Liver (tissue), 9 donors: ENCODE measurements around the gene GGT6. TPM values are rescaled to one million over a fixed set of nuclear protein-coding genes. Genes with fewer than 3 reads are reported as not detected.

Experiments used
- DNase-seq: peaks from one replicate; pipeline ENCODE4 v3.0.0-alpha.2; 2017; ENCODE audit warnings: low spot score
- H3K27ac ChIP-seq, 2 donors: one replicate each; pipeline ENCODE4 v1.7.0; 2013; ENCODE audit warnings: inconsistent platforms in 2 of 2, low read length in 2 of 2, control low read depth in 1 of 2, low read depth in 1 of 2, mild to moderate bottlenecking in 1 of 2
- H3K27me3 ChIP-seq, 4 donors: one replicate each; pipeline versions ENCODE4 v1.6.1 to v1.7.0; 2013; ENCODE audit warnings: low read length in 3 of 4, inconsistent platforms in 1 of 4, mild to moderate bottlenecking in 1 of 4, moderate library complexity in 1 of 4; ENCODE audit not compliant: control insufficient read depth in 4 of 4, insufficient read depth in 4 of 4
- H3K36me3 ChIP-seq, 4 donors: one replicate each; pipeline versions ENCODE4 v1.6.1 to v1.7.0; 2013; ENCODE audit warnings: low read length in 3 of 4, mild to moderate bottlenecking in 3 of 4, low read depth in 1 of 4, moderate library complexity in 1 of 4; ENCODE audit not compliant: control insufficient read depth in 4 of 4, insufficient read depth in 3 of 4
- H3K4me1 ChIP-seq, 4 donors: one replicate each; pipeline versions ENCODE4 v1.6.1 to v1.7.0; 2013; ENCODE audit warnings: low read length in 3 of 4, mild to moderate bottlenecking in 3 of 4, moderate library complexity in 1 of 4; ENCODE audit not compliant: control insufficient read depth in 4 of 4, insufficient read depth in 4 of 4
- H3K4me3 ChIP-seq, 3 donors: one replicate each; pipeline versions ENCODE4 v1.6.1 to v1.7.0; 2013; ENCODE audit warnings: low read length in 3 of 3, control low read depth in 1 of 3, low read depth in 1 of 3, mild to moderate bottlenecking in 1 of 3
- H3K9ac ChIP-seq, 2 donors: one replicate each; pipeline ENCODE4 v1.7.0; 2013; ENCODE audit warnings: low read length in 2 of 2, mild to moderate bottlenecking in 2 of 2, moderate library complexity in 2 of 2, control low read depth in 1 of 2, low read depth in 1 of 2
- H3K9me3 ChIP-seq, 4 donors: one replicate each; pipeline versions ENCODE4 v1.6.1 to v1.7.0; 2013; ENCODE audit warnings: low read length in 3 of 4; ENCODE audit not compliant: control insufficient read depth in 4 of 4
- FOXA1 ChIP-seq: IDR thresholded peaks from 2 replicates; pipeline ENCODE4 v1.6.1; 2016; ENCODE audit warnings: antibody characterized with exemption
- FOXA2 ChIP-seq: IDR thresholded peaks from 2 replicates; pipeline ENCODE4 v1.6.1; 2016; ENCODE audit warnings: antibody characterized with exemption
- GABPA ChIP-seq, 2 donors: IDR thresholded peaks in 1 of 2; conservative IDR thresholded peaks in 1 of 2; 2 replicates each; pipeline ENCODE4 v1.6.1; 2016; ENCODE audit warnings: antibody characterized with exemption in 2 of 2, mild to moderate bottlenecking in 1 of 2, moderate library complexity in 1 of 2
- HNF4A ChIP-seq, 2 donors: conservative IDR thresholded peaks; 2 replicates each; pipeline ENCODE4 v1.6.1; 2016; ENCODE audit warnings: antibody characterized with exemption in 2 of 2, mild to moderate bottlenecking in 2 of 2
- HNF4G ChIP-seq: IDR thresholded peaks from 2 replicates; pipeline ENCODE4 v1.6.1; 2016; ENCODE audit warnings: antibody characterized with exemption
- JUND ChIP-seq, 2 donors: IDR thresholded peaks; 2 replicates each; pipeline ENCODE4 v1.6.1; 2016; ENCODE audit warnings: antibody characterized with exemption in 2 of 2
- NR2F2 ChIP-seq: IDR thresholded peaks from 2 replicates; pipeline ENCODE4 v1.6.1; 2016; ENCODE audit warnings: antibody characterized with exemption
- RAD21 ChIP-seq, 2 donors: IDR thresholded peaks; 2 replicates each; pipeline ENCODE4 v1.6.1; 2016; ENCODE audit warnings: antibody characterized with exemption in 2 of 2, mild to moderate bottlenecking in 2 of 2
- SP1 ChIP-seq: IDR thresholded peaks from 2 replicates; pipeline ENCODE4 v1.6.1; 2018; ENCODE audit warnings: antibody characterized with exemption, mild to moderate bottlenecking
- TAF1 ChIP-seq: conservative IDR thresholded peaks from 2 replicates; pipeline ENCODE4 v1.6.1; 2016; ENCODE audit warnings: antibody characterized with exemption, mild to moderate bottlenecking
- YY1 ChIP-seq: IDR thresholded peaks from 2 replicates; pipeline ENCODE4 v1.6.1; 2016; ENCODE audit warnings: antibody characterized with exemption, mild to moderate bottlenecking
- WGBS: extraction: QIAGEN DNeasy Blood & Tissue Kit; methylation state at CpG from one replicate; pipeline ENCODE4 v1.1.7; 2013; 5-methylcytosine and 5-hydroxymethylcytosine counted together
- polyA plus RNA-seq, 2 donors: library from polyadenylated mRNA; stranded (reverse) in 1 of 2; unstranded in 1 of 2; fragments of 200-250 nt in 1 of 2; fragments of >200 nt in 1 of 2; fragmentation: Nextera tagmentation in 1 of 2; extraction: Ambion mirVana in 1 of 2; gene quantifications; one replicate each; pipeline versions ENCODE4 v1.2.1 to v1.2.3, GENCODE V29; 2013 to 2015
- total RNA-seq, 2 donors: library from RNA; depleted of rRNA; stranded (reverse); fragments of >200 nt; gene quantifications; one replicate each; pipeline ENCODE4 v1.2.3, GENCODE V29; 2014
- TF ChIP-seq, protein P1 (sequence below): fragments of 150-350 bp; IDR thresholded peaks from 2 replicates; pipeline ENCODE4 v1.5.1; 2017; ENCODE audit warnings: improper control_type of control experiment, low read depth, low read length; ENCODE audit not compliant: missing input control
- TF ChIP-seq, protein P2 (sequence below): IDR thresholded peaks from 2 replicates; pipeline ENCODE4 v1.6.1; 2016; ENCODE audit warnings: antibody characterized with exemption
- TF ChIP-seq, protein P3 (sequence below): IDR thresholded peaks from 2 replicates; pipeline ENCODE4 v1.6.1; 2016; ENCODE audit warnings: antibody characterized with exemption
- TF ChIP-seq, protein P4 (sequence below): IDR thresholded peaks from 2 replicates; pipeline ENCODE4 v1.6.1; 2016; ENCODE audit warnings: antibody characterized with exemption
- donor health status: healthy.
- donor health status: healthy.
- donor health status: healthy.
- donor health status: healthy.
- donor health status: healthy.

GGT6 gene
- total and polyA plus RNA-seq, 4 donors: 0.19 to 1.1 (median 0.53) TPM

DNA sequence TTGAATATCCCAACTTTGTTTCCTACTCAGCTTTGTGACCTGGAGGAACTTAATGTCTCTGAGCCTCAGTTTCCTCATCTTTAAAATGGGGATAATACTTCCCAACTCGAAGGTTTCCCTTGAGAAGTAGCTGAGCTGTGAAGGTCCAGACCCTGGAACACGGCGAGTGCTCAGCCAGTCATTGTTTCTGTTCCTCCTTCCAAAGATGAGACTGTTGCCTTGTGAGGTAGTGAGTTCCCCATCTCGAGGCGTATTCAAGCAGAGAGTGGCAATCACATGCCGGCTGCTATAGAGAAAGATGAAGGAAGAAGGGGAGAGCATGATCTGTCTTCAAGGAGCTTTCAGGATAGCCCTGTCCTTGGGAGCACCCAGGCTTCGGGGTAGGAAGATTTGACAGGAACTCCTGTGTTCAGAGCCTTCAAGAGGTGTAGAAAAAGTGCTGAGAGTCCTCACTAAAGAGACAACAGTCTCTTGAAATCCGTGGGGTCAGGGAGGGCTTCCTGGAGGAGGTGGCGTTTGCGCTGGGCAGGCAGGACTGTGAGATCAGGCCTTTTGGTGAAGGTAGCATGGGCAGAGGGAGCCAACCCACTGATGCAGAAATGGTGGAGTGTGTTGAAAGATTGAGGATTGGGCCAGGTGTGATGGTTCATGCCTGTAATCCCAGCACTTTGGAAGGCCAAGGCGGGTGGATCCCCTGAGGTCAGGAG is 34.5 kb downstream of the GGT6 start:
- H3K27ac ChIP-seq: no peak overlapping the region
- TF ChIP-seq RAD21 (IDR thresholded peaks at IDR 0.05) (no peak), HNF4G (no peak), YY1 (no peak)
- TF ChIP-seq, protein P1, sequence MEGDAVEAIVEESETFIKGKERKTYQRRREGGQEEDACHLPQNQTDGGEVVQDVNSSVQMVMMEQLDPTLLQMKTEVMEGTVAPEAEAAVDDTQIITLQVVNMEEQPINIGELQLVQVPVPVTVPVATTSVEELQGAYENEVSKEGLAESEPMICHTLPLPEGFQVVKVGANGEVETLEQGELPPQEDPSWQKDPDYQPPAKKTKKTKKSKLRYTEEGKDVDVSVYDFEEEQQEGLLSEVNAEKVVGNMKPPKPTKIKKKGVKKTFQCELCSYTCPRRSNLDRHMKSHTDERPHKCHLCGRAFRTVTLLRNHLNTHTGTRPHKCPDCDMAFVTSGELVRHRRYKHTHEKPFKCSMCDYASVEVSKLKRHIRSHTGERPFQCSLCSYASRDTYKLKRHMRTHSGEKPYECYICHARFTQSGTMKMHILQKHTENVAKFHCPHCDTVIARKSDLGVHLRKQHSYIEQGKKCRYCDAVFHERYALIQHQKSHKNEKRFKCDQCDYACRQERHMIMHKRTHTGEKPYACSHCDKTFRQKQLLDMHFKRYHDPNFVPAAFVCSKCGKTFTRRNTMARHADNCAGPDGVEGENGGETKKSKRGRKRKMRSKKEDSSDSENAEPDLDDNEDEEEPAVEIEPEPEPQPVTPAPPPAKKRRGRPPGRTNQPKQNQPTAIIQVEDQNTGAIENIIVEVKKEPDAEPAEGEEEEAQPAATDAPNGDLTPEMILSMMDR: no peak
- no peak overlapping the region for H3K9ac ChIP-seq
- H3K27me3 ChIP-seq: no peaks in the 10 kb centered on the region
- WGBS: 83% methylated on average over 11 of the region's 11 CpGs
- H3K4me3 ChIP-seq: no peak overlapping the region
- no peaks in the 10 kb centered on the region for H3K36me3 ChIP-seq
- H3K9me3 ChIP-seq: no peaks in the 10 kb centered on the region
- no peak for DNase-seq
- no peaks in the 10 kb centered on the region for H3K4me1 ChIP-seq

DNA sequence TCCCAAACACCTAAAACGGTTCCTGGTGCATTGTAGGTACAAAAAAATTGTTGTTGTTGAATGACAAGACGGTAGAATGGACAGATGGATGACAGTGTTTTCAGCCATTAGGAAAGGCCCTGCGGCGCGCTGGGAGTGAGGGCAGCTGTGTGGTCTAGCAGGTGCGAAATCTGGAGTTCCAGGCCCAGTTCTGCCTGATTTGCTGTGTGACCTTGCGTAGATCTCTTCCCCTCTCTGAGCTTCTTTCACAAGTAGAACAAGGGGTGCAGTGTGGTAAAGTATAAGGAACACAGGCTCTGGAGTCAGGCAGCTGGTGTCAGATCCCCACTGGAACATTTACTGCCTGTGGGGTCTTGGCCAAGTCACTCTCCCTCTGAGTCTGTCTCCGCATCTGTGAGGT is 36.4 kb downstream of the GGT6 start:
- no peak overlapping the region for H3K9ac ChIP-seq
- no peak overlapping the region for H3K4me3 ChIP-seq
- WGBS: 90% methylated on average over 8 of the region's 8 CpGs
- TF ChIP-seq, protein P2, sequence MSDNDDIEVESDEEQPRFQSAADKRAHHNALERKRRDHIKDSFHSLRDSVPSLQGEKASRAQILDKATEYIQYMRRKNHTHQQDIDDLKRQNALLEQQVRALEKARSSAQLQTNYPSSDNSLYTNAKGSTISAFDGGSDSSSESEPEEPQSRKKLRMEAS: no peak
- TF ChIP-seq HNF4A (conservative IDR thresholded peaks at IDR 0.05): no peak
- TF ChIP-seq, protein P1: no peak
- no peak for TF ChIP-seq JUND (IDR thresholded peaks at IDR 0.05)
- no peak for TF ChIP-seq GABPA (IDR thresholded peaks at IDR 0.05 in 1 of 2, conservative IDR thresholded peaks at IDR 0.05 in 1 of 2)
- no peak for TF ChIP-seq RAD21 (IDR thresholded peaks at IDR 0.05)
- TF ChIP-seq SP1: no peak
- TF ChIP-seq, protein P3, sequence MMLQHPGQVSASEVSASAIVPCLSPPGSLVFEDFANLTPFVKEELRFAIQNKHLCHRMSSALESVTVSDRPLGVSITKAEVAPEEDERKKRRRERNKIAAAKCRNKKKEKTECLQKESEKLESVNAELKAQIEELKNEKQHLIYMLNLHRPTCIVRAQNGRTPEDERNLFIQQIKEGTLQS: no peak
- TF ChIP-seq TAF1: no peak
- no peak for TF ChIP-seq FOXA2
- no peak for TF ChIP-seq YY1
- TF ChIP-seq NR2F2: no peak
- TF ChIP-seq, protein P4, sequence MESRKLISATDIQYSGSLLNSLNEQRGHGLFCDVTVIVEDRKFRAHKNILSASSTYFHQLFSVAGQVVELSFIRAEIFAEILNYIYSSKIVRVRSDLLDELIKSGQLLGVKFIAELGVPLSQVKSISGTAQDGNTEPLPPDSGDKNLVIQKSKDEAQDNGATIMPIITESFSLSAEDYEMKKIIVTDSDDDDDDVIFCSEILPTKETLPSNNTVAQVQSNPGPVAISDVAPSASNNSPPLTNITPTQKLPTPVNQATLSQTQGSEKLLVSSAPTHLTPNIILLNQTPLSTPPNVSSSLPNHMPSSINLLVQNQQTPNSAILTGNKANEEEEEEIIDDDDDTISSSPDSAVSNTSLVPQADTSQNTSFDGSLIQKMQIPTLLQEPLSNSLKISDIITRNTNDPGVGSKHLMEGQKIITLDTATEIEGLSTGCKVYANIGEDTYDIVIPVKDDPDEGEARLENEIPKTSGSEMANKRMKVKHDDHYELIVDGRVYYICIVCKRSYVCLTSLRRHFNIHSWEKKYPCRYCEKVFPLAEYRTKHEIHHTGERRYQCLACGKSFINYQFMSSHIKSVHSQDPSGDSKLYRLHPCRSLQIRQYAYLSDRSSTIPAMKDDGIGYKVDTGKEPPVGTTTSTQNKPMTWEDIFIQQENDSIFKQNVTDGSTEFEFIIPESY: no peak
- TF ChIP-seq FOXA1: no peak
- no peaks in the 10 kb centered on the region for H3K9me3 ChIP-seq
- H3K4me1 ChIP-seq: peaks cover 0 to 2% (median 0%) of the 10 kb centered on the region in 4 donors
- H3K27me3 ChIP-seq: no peaks in the 10 kb centered on the region
- no peaks in the 10 kb centered on the region for H3K36me3 ChIP-seq
- no peak overlapping the region for H3K27ac ChIP-seq
- no peak for DNase-seq
